Renal cortical epithelial cell (primary cell): ENCODE measurements around the gene NDOR1. TPM values are rescaled to one million over a fixed set of nuclear protein-coding genes. Genes with fewer than 3 reads are reported as not detected.

ENCODE experiments used
- DNase-seq: peaks from one replicate; pipeline ENCODE4 v3.0.0-alpha.2; 2011; ENCODE audit warnings: low read depth
- total RNA-seq: library from RNA; depleted of rRNA; stranded (reverse); fragments of >200 nt; gene quantifications from 2 replicates; pipeline ENCODE4 v1.2.3, GENCODE V29; 2014

NDOR1 gene
- total RNA-seq, 1 donor from 2014 or later: 6.2 TPM

DNA sequence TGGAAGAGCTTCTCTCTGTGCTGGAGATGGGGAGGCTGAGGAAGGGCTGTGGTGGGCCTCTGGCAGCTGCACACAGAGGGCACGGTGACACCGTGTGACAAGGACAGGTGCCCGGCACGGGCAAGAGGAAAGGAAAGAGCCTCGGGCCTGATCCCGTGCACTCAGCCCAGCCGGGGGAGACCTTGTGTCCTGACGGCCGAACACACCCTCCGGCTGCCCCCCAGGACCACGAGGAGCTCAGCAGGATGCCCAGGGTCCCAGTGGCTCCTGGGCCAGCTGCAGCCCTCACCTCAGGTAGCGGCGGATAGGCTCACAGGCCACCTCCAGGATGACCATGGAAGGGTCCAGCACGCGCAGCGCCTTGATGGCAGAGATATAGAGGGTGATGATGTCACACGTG, 22.7 kb upstream of the NDOR1 start:
- DNase-seq: no peak

DNA sequence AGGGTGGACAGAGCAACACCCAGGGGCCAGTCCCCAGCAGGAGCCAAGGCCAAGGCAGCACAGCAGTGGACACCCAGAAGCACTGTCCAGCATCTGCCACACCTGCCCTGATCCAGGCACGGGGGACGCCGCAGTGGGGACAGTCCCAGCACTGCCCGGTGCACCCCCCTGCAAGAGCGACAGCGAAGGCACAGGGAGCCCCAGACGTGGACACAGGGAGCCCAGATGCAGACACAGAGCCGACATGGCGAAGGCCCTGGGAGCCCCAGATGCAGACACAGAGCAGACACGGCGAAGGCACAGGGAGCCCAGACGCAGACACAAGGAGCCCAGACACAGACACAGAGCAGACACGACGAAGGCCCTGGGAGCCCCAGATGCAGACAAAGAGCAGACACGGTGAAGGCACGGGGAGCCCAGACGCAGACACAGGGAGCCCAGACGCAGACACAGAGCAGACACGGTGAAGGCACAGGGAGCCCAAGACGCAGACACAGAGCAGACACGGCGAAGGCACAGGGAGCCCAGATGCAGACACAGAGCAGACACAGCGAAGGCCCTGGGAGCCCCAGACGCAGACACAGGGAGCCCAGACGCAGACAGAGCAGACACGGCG, 21.4 kb upstream of the NDOR1 start:
- no peak for DNase-seq

DNA sequence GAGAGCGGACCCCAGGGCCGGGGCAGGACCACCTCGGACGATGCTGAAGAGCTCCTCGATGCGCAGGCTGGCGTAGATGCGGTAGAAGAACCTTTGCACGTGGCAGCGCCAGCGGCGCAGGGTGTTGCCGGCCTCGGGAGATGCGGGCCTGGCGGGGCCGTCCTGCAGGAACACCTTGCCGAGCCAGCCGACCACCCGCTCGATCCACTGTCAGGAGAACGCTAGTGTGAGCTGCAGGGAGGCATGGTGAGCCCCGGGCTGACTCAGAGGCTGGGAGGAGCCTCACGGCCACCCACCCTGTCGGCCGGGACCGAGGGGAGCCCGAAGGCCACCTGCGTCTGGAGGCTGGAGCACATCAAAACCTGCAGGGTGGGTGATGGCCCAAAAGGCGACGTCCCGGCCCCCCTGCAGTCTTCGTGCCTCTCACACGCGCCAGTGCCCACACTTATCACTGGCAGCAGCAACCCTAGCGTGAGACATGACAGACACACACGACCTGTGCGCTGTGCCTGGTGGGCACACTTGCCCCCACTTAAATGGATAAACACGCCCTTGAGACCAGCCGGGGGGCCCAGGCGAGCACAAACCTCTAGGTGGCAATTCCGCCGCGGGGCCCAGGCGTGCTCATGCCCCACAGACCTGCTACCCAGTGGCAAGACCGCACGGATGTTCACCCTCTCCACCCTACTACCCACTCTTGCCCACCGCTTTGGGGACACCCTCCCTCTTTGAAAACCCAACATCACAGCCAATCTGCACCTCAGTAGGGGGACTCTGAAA, 20.4 kb upstream of the NDOR1 start:
- DNase-seq: no peak

DNA sequence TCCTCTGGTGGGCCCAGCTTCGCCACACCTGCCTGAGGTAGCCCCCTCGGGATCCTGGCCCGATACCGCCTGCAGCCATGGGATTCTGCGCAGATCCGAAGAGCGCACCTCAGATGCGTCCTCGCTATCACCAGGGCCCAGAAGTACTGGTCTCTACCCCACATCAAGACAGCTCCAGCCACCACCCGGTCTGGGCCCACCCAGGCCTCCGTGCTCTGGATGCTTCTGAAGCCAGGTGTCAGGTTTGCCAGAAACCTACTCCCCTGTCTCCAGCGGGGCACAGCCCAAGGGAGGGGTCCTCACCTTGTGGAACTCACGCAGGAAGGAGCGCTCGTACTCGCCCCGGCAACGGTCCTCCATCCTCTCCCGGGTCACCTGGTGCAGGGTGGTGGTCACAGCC, 19.6 kb upstream of the NDOR1 start:
- DNase-seq: no peak

DNA sequence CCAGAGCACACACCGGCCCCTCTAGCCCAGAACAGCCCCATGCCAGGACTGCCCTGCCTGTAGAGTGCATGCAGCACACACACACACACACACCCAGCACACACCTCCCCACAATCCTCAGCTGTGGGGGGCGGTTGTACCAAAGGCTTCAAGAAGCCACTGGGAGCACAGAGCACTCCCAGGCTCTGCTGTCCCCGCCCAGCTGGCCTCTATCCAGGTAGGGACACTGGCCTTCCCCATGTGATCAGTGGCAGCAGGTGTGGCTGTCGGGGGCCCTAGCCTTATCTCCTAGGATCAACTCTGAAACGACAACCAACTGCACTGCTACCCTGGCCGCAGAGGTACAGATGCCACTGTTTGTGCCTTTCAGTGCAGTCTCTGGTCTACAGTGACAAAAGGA, 19.1 kb upstream of the NDOR1 start:
- DNase-seq: no peak

DNA sequence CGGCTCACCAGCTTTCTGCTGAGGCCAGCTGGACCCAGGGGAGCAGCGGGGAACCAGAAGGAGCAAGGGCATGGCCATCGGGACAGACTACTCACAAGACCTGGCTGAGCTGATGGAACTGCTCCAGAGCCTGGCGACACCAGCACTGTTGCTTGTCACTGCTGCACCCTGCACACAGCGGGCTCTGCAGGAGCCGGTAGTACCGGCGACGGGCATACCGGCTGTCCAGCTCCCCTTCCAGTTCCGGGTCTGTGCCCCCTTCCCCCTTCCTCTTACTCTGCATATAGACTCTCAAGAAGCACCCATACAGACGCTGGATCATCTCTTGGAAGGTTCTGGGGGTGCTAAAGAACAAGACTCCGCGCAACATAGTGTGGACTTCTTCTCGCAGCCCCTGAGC, 18.1 kb upstream of the NDOR1 start:
- no peak for DNase-seq

DNA sequence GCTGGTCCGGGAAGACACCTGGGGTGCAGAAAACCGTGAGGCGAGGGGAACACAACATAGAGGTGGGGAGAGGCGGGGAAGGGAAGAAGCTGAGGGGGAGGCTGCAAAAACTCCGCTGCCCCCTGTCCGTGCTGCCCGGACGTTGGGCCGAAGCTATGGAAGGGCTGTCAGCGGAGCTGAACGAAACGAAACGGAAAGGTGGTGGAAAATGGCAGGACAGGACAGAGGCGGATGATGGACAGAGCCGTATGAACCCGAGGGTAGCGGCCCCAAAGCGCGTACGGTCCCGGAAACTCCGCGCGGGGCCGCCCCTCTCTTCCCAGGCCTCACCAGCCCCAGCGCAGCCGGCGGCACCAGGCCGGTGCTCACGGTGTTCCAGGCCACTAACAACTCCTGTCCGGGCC, 17.4 kb upstream of the NDOR1 start:
- DNase-seq: no peak

DNA sequence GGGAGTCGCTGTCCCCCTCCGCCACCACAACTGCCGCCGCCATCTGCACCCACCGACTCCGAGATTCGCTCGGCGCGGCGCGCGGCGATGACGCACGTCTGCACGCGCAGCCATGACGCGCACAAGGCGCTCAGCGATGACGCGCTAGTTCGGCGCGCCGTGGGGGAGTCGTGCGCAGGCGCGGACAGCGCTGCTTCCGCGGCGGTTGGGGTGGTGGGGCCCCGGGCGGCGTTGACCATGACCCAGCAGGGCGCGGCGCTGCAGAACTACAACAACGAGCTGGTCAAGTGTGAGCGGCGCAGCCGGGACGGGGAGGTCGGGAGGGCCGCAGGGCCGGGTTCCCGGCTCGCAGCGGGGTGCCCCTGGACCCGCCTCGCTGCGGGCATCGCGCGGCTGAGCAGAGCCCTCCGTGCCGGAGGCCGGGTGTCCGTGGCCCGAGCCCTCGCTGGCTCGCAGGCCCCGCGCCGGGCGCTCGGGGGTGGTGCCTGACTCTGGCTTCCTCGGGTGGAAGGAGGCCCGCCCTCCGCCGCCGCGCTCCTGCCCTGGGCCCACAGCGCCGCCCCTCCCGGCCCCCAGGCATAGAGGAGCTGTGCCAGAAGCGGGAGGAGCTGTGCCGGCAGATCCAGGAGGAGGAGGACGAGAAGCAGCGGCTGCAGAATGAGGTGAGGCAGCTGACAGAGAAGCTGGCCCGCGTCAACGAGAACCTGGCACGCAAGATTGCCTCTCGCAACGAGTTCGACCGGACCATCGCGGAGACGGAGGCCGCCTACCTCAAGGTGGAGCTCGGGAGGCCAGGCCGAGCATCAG, 16.8 kb upstream of the NDOR1 start, which contains the start of the genes ANAPC2 and SSNA1:
ANAPC2 (minus strand) TSS at position 71 of the 807 bp plus-strand sequence; CDS start at position 43, 28 bp downstream.
SSNA1 (plus strand) TSS at position 187 of the 807 bp plus-strand sequence; CDS start at position 238, 51 bp downstream.
- peak; percentile 79 for DNase-seq

DNA sequence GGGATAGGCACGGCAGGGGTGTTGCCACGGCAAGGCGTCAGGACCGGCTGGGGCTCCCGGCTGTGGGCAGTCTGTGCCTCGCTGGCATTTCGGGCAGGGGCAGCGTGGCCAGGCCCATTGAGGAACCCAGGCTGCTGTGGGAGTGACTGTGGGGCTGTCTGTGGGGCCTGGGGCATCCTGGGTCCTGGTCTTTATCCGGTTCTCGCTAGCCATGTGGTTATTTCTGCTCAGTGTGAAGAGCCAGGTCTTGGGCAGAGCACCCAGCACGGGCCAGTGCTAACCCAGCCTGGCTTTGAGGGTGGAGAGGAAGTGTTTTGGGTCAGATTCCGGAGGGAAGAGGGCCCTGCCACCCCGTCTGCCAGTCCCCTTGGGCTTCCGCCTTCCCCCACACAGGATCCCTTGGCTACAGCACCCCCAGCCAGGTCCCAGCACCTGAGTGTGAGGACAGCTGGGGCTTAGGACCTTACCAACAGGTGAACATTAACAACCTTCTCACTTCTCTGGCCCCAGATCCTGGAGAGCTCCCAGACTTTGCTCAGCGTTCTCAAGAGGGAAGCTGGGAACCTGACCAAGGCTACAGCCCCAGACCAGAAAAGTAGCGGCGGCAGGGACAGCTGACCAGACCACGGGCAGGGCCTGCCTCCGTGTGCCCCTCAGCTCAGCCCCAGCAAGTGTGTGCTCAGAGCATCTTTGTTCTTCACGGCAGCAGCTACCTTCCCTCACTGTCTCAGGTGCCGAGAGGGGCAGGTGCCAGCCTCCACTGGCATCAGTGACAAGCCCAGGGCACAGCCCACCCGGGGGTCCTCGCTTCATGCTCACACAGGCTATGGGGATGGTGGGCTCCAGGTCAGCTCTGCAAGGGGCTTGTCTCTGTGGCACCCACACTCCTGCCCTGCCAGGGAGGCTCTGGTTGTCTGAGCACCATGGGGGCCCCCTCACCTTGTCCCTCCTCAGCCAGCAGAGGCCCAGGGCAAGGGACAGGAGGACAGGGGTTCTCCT, 15.9 kb upstream of the NDOR1 start:
- no peak for DNase-seq

DNA sequence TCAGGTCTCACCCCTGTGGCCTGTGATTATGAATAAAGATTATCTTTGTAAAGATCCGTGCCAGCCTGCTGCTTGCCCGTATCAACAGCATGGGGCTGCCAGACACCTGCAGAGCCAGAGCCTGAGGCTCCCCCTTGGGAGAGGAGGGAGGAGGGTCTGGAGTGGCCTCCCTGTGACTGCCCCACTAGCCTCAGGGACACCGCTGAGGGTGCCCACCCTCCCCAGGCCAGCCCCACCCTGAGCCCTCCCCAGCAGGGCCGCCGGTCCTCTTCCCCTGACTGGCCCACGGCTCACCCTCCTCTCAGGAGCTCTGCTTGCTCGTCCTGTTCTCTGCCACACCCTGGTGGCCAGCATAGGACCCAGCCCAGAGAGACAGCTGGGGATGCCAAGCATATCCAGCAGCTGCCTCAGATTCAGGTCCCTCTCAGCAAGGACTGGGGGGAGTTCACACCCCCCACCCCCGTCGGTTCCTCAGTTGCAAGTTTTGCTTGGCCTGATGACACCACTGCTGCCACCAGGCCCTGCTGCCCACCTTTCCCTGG, 15.1 kb upstream of the NDOR1 start:
- no peak for DNase-seq

DNA sequence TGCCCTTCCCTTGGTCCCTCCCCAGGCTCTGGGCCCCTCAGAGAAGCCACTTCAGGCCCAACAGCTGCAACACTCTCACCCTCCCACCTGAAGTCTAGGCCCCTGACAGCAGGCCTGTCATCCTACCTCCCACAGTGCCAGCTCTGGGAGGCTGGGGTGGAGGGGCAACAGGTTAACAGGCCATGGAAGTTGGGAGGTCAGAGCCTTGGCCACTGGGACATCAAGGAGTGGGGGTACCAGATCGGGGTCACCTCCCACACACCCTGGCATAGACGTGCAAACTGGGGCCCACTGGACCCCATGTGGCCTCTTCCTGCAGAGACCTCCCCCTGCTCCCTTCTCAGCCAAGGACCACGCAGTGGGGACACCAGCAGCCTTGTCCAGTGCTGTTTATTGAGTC, 14.3 kb upstream of the NDOR1 start:
- no peak for DNase-seq

DNA sequence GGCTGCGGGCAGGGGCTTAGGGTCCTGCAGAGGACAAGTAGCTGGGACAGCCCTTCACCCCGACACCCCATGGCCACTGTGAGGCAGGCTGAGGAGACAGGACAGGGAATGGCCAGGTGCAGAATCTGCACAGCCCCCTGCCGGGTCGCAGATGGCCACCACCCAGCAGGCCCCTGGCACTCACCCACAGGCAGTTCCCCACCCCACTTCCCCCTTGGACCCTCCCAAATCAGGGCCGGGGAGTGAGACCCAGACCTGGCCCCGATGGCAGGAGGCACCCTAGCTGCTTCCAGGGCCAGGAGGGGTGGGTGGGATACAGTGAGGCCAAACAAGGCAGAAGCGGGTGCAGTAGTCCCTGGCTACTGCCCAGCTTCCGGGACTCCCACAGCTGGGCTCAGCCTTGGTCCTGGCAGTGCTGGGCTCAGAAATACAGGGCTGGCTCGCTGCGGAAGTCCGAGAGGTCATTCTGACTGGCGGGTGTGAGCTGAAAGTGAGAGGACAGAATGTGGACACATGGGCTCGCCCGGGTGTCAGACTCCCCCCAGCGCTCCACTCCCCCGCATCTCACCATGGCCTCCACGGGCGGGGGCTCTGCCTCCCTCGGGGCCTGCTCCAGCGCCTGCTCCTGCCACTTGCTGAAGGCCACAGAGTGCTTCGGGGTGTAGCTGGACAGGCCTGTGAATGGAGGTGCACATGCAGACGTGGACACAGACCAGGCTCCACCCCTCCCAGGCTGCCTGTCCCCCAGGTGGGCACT, 13.6 kb upstream of the NDOR1 start:
- DNase-seq: no peak

DNA sequence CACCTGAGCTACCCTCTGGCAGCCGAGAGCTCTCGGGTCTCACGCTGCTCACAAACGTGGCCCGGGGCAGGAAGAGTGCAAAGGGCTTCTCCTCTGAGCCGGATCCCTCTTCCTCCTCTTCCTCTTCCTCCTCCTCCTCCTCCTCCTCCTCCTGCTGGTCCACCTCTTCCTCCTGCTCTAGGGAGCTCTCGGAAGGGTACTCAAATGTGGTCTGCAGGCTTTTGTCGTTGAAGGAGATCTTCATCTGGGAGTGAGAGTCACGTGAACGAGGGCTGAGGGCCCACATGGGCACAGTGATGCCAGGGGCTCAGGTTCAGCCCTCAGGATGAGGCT, 13.1 kb upstream of the NDOR1 start:
- no peak for DNase-seq

DNA sequence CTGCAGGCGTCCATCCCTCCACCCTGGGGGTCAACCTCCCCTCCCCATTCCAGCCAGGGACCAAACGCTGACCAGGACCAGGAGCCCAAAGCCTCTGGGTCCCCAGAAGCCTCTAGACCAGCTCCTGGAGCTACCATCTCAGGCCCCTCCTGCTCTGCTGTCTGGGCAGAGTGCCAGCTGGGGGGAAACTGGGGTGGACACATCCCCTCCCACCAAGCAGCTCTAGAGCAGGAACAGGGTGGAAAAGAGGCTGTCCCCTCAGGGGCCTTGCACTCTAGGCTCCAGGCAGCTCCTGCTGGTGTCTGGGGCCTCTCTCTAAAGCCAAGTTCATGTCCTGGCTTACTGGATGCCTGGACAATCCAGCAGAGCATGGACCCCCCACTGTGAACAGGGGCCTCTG, 12.6 kb upstream of the NDOR1 start:
- no peak for DNase-seq

DNA sequence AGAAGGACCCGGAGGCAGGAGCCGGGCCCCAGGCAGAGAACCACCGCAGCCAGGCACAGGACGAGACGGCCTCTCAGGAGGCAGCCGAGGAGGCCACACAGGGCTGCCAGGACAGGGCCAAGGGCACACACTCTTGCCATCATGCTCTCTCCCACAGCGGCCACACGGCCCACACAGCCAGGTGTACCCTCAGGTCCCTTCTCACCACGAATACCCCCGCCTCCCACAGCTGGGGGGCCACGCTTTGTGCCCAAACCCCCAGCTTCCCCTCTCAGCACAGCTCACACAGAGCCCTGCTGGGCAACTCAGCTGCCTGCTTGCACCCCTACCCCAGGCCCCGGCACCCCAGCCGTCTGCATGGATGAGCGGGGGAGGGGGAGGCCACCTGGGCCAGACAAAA, 11.7 kb upstream of the NDOR1 start:
- DNase-seq: no peak

DNA sequence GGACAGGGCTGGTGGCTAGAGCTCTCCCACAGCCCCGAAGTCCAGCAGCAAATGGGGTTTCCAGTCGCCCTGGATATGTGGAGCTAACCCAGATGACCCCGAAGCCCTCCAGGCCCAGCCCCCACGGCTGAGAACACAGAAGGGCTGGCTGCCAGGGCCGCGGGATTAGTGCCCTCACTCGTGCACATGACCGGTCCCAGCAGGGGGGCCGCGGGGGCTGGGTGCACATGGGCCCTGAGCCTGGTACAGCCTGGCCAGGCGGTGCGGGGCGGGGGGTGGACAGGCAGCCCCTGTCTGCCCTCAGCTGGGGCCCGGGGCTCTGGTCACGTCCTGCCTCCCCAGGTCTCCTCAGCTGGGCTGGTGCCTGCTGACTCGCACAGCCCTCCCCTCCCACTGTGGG, 11.1 kb upstream of the NDOR1 start:
- DNase-seq: no peak

DNA sequence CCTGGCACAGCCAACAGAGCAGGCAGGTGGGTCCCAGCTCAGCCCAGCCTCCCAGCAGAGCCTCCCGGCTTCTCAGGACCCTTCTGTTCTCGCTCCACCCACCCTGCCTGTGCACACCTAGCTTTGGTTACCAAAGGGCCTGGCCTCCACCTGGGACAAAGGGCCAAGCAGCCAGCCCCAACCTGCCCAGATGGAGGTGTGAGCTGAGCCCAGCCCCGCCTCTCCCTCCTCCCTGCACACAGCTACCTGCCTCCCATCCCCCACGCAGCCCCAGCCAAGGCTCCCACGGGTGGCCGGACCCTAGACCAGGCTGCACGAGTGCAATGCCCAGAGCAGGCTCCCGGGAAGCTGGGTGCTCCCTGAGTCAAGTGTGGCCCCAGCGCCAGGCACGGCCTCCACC, 10.6 kb upstream of the NDOR1 start:
- DNase-seq: no peak

DNA sequence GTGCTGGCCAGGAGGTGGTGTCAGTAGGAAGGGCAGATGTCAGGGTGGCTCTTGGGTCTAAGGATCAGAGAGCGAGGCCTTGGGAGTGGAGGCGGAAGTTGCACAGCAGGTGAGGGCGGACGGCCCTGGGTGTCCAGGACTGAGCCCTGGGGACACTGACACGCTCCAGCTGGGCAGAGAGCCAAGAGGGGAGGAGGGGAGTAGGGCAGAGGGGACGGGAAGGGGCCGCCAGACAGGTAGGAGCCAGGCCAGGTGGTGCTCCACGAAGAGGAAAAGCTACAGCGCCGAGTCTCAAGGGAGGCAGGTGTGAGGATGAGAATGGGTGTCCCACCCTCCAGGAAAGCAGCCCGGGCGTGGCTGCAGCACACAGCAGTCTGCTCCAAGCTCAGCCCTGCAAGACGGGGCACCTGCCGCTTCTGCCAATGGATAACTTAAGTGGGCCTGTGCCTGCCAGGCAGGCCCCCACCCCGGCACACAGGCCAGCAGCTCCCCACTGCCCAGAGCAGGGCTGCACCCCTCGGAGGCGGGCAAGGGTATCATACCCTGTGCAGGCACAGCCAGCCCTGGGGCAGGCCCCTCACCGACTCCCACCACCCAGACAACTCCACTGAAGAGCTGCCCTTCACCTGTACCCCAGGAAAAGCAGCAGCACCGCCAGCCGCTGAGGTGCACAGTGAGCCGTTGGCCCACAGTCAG, 9.8 kb upstream of the NDOR1 start:
- no peak for DNase-seq

DNA sequence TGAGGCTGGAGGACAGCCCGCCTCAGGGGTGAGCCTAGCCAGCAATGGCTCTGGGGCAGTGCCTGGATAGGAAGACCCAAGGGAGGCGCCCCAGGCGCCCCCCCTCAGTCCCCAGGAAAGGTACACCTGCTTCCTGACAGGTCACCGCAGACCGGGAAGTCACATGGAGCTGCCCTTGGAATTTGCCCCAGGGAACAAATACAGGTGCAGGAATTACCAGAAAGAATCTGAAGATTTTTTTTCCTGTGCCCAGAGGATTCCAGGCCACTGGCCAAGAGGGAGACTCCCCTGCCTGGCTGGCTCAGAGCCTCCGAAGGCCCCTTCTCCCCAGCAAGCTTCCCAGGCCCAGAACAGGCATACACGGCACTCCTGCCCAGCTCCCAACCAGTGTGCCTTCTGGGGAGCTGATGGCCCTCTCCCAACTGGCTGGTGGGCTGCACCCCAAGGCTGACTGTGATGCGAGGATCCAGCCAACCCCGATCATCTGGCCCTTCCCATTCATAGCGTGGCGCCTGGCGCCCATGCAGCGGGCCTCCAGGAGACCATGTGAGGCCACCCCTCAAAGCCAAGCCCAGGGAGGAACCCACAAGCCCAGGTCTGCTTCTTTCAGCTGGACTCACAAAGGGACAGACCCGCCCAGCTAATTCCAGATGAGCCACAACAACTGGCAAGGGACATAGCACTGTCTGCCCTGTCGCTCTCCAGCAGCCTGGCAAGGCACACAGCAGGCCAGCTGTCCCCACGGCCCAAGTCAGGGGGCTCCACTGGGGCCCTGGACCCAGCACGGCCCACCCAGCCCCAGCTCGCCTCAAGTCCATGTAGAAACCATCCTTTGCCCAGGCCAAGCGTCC, 7.2 kb upstream of the NDOR1 start:
- peak; percentile 68 for DNase-seq
